Measurements from ENCODE around the gene PTPRN2.

GRCh38 chr7:158461824-158462223 lies 125.8 kb downstream of the PTPRN2 start:
- TF ChIP-seq GATA2 (IDR thresholded peaks at IDR 0.05; ENCODE audit: low read depth, low read length), result no peak
- no peak for TF ChIP-seq GATA3 (IDR thresholded peaks at IDR 0.05; ENCODE audit: low read depth, low read length)

Measured in SH-SY5Y (cell line).